ENCODE results near the gene ZDHHC3. TPM values are rescaled to one million over a fixed set of nuclear protein-coding genes. Genes with fewer than 3 reads are reported as not detected.
"Not testable (repeated sequence)": the region's sequence is repeated elsewhere in the genome, so short reads cannot be mapped to it uniquely, and the experiment has no call there.

ZDHHC3 gene
- total and polyA plus RNA-seq, 9 donors, result 28.6 to 81.2 (median 46.2) TPM

- no peaks in the 10 kb centered on the region for H3K36me3 ChIP-seq
- H3K9me3 ChIP-seq, result no peaks in the 10 kb centered on the region
- H3K27me3 ChIP-seq, result no peaks in the 10 kb centered on the region
- TF ChIP-seq CTCF (IDR thresholded peaks at IDR 0.05), result peak in 1 of 3 donors; percentile 30
- TF ChIP-seq POLR2A (IDR thresholded peaks at IDR 0.05), result no peak
- H3K27ac ChIP-seq, result no peak overlapping the region
- 92 to 96% (median 95%) methylated on average over 2 of the region's 2 CpGs for WGBS, 3 donors
- peaks cover 2% of the 10 kb centered on the region for H3K4me1 ChIP-seq (ENCODE audit: insufficient read depth)
- no peak for DNase-seq
- intact Hi-C loops (cut with DNase I), result no loop called here
- H3K4me3 ChIP-seq, result no peak overlapping the region
Measured at GRCh38 chr3:44988073-44988472, 12.1 kb upstream of the ZDHHC3 start.

GRCh38 chr3:44987332-44987731 lies 11.4 kb upstream of the ZDHHC3 start:
- Histone ChIP-seq H3K27ac (no peak overlapping the region), H3K36me3 (no peaks in the 10 kb centered on the region), H3K4me3 (no peak overlapping the region), H3K9me3 (no peaks in the 10 kb centered on the region), H3K4me1 (ENCODE audit: insufficient read depth) (peaks cover 2% of the 10 kb centered on the region), H3K27me3 (no peaks in the 10 kb centered on the region)
- DNase-seq, result no peak
- 86 to 91% (median 86%) methylated on average over 6 of the region's 6 CpGs for whole genome bisulfite sequencing, 3 donors
- intact Hi-C loops (cut with DNase I), result no loop called here
- TF ChIP-seq POLR2A (IDR thresholded peaks at IDR 0.05) (no peak), EP300 (IDR thresholded peaks at IDR 0.05) (no peak), CTCF (IDR thresholded peaks at IDR 0.05) (no peak)

GRCh38 chr3:44986330-44986729 lies 10.4 kb upstream of the ZDHHC3 start:
- DNase-seq; H3K27me3 ChIP-seq; intact Hi-C loops (cut with DNase I); H3K27ac ChIP-seq; H3K9me3 ChIP-seq; H3K4me3 ChIP-seq; H3K36me3 ChIP-seq; H3K4me1 ChIP-seq (ENCODE audit: insufficient read depth): not testable (repeated sequence)
- WGBS, 3 donors, result 95 to 98% (median 97%) methylated on average over 14 of the region's 14 CpGs

GRCh38 chr3:44984335-44984734 lies 8.4 kb upstream of the ZDHHC3 start:
- no peaks in the 10 kb centered on the region for H3K9me3 ChIP-seq
- DNase-seq, result no peak
- H3K4me3 ChIP-seq, result no peak overlapping the region
- H3K4me1 ChIP-seq (ENCODE audit: insufficient read depth), result peaks cover 2% of the 10 kb centered on the region
- TF ChIP-seq POLR2A (IDR thresholded peaks at IDR 0.05), result no peak
- TF ChIP-seq EP300 (IDR thresholded peaks at IDR 0.05), result no peak
- TF ChIP-seq CTCF (IDR thresholded peaks at IDR 0.05), result no peak
- intact Hi-C loops (cut with DNase I), result no loop called here
- 95 to 97% (median 96%) methylated on average over 2 of the region's 2 CpGs for WGBS, 3 donors
- no peak overlapping the region for H3K27ac ChIP-seq
- H3K27me3 ChIP-seq, result no peaks in the 10 kb centered on the region
- no peaks in the 10 kb centered on the region for H3K36me3 ChIP-seq

GRCh38 chr3:44983484-44983941 lies 7.5 kb upstream of the ZDHHC3 start:
- H3K4me1 ChIP-seq (ENCODE audit: insufficient read depth), result peaks cover 4% of the 10 kb centered on the region
- 44 to 55% (median 48%) methylated on average over 1 of the region's 1 CpG for WGBS, 3 donors
- H3K36me3 ChIP-seq, result no peaks in the 10 kb centered on the region
- no peak overlapping the region for H3K27ac ChIP-seq
- H3K9me3 ChIP-seq, result no peaks in the 10 kb centered on the region
- H3K27me3 ChIP-seq, result no peaks in the 10 kb centered on the region
- H3K4me3 ChIP-seq, result no peak overlapping the region
- no peak for DNase-seq
- intact Hi-C loops (cut with DNase I), result no loop called here
- TF ChIP-seq EP300 (IDR thresholded peaks at IDR 0.05), result no peak
- no peak for TF ChIP-seq CTCF (IDR thresholded peaks at IDR 0.05)
- no peak for TF ChIP-seq POLR2A (IDR thresholded peaks at IDR 0.05)
